T-helper 22 cell (primary cell): ENCODE data around the gene INSRR.
A peak's percentile ranks its signal among the peaks of the same experiment; 100 is the strongest.

ENCODE experiments used
- DNase-seq: peaks from one replicate; pipeline ENCODE4 v3.0.0-alpha.2; 2020; ENCODE audit warnings: low read depth

Gene INSRR

GRCh38 chr1:156826630-156827029 is 32.3 kb downstream of the INSRR start:
- DNase-seq: no peak

GRCh38 chr1:156823210-156823790 is 35.6 kb downstream of the INSRR start:
- DNase-seq: no peak

- DNase-seq: no peak
These were observed 36.2 kb downstream of the INSRR start for GRCh38 chr1:156822680-156823079.

GRCh38 chr1:156821801-156822200 is 37.1 kb downstream of the INSRR start:
- no peak for DNase-seq

GRCh38 chr1:156816561-156817328 is 42.2 kb downstream of the INSRR start, which contains the start of gene SH2D2A:
Gene SH2D2A, minus strand, starts transcription at chr1:156816848. Its CDS starts 140 bp downstream, at chr1:156816708.
- peak; percentile 98 for DNase-seq

- no peak for DNase-seq
These were observed 42.9 kb downstream of the INSRR start for GRCh38 chr1:156815961-156816422.

GRCh38 chr1:156815307-156815826 is 43.5 kb downstream of the INSRR start:
- DNase-seq: no peak

GRCh38 chr1:156814571-156815260 is 44.2 kb downstream of the INSRR start:
- peak; percentile 66 for DNase-seq

GRCh38 chr1:156813750-156814570 is 45.0 kb downstream of the INSRR start:
- DNase-seq: peak; percentile 76

- no peak for DNase-seq
These were observed 45.6 kb downstream of the INSRR start for GRCh38 chr1:156813298-156813697.

- no peak for DNase-seq
These were observed 46.5 kb downstream of the INSRR start for GRCh38 chr1:156812293-156812990.

GRCh38 chr1:156811168-156811567 is 47.7 kb downstream of the INSRR start:
- no peak for DNase-seq

GRCh38 chr1:156809711-156810366 is 49.1 kb downstream of the INSRR start:
- no peak for DNase-seq

- DNase-seq: no peak
These were observed 49.6 kb downstream of the INSRR start for GRCh38 chr1:156809281-156809680.

- DNase-seq: no peak
These were observed 50.5 kb downstream of the INSRR start for GRCh38 chr1:156808186-156809030.

- DNase-seq: no peak
These were observed 51.3 kb downstream of the INSRR start for GRCh38 chr1:156807627-156808026.

GRCh38 chr1:156806512-156807440 is 52.1 kb downstream of the INSRR start:
- no peak for DNase-seq

GRCh38 chr1:156805766-156806511 is 53.0 kb downstream of the INSRR start:
- no peak for DNase-seq
